Measurements from ENCODE around the gene USB1. TPM values are rescaled to one million over a fixed set of nuclear protein-coding genes. Genes with fewer than 3 reads are reported as not detected.

USB1 gene
- total RNA-seq, 3 donors from 2014 or later (not counting 1 experiment from before 2014, with no cell fraction given) = 64.7 to 86.0 (median 84.8) TPM

- no peaks in the 10 kb centered on the region for H3K36me3 Mint-ChIP-seq
- Histone ChIP-seq H3K9me3 (ENCODE audit: control insufficient read depth, insufficient read depth, low read length) (no peaks in the 10 kb centered on the region), H3K27ac (ENCODE audit: low read length) (no peak overlapping the region), H3K27me3 (ENCODE audit: control insufficient read depth, insufficient read depth, low read length) (no peaks in the 10 kb centered on the region), H3K4me1 (ENCODE audit: control insufficient read depth, insufficient read depth, low read length) (peaks cover 2% of the 10 kb centered on the region), H3K4me3 (ENCODE audit: low read length) (no peak overlapping the region), H3K36me3 (ENCODE audit: control insufficient read depth, insufficient read depth, low read length) (no peaks in the 10 kb centered on the region)
- H3K27ac Mint-ChIP-seq = no peak overlapping the region
- 85% methylated on average over 11 of the region's 11 CpGs for WGBS (ENCODE audit: insufficient coverage)
- DNase-seq = no peak
- no peaks in the 10 kb centered on the region for H3K27me3 Mint-ChIP-seq (ENCODE audit: low read depth in 2 of 2)
- H3K4me3 Mint-ChIP-seq = no peak overlapping the region
- no peaks in the 10 kb centered on the region for H3K4me1 Mint-ChIP-seq
- ATAC-seq = no peak
- intact Hi-C loops (cut with micrococcal nuclease) = no loop called here
- no peaks in the 10 kb centered on the region for H3K9me3 Mint-ChIP-seq
- no peak for TF ChIP-seq CTCF (IDR thresholded peaks at IDR 0.05)
These were observed 22.1 kb upstream of the USB1 start for GRCh38 chr16:57979006-57979585.

- H3K27me3 Mint-ChIP-seq (ENCODE audit: low read depth in 2 of 2) = no peaks in the 10 kb centered on the region
- H3K4me1 Mint-ChIP-seq = peaks cover 0 to 13% of the 10 kb centered on the region in 2 donors
- ATAC-seq (no peak), DNase-seq (no peak)
- H3K9me3 Mint-ChIP-seq = no peaks in the 10 kb centered on the region
- Histone ChIP-seq H3K4me3 (ENCODE audit: low read length) (no peak overlapping the region), H3K4me1 (ENCODE audit: control insufficient read depth, insufficient read depth, low read length) (peaks cover 21% of the 10 kb centered on the region), H3K36me3 (ENCODE audit: control insufficient read depth, insufficient read depth, low read length) (no peaks in the 10 kb centered on the region), H3K27ac (ENCODE audit: low read length) (no peak overlapping the region), H3K27me3 (ENCODE audit: control insufficient read depth, insufficient read depth, low read length) (no peaks in the 10 kb centered on the region), H3K9me3 (ENCODE audit: control insufficient read depth, insufficient read depth, low read length) (no peaks in the 10 kb centered on the region)
- H3K4me3 Mint-ChIP-seq = no peak overlapping the region
- 92% methylated on average over 6 of the region's 7 CpGs for WGBS (ENCODE audit: insufficient coverage)
- intact Hi-C loops (cut with micrococcal nuclease) = no loop called here
- no peak overlapping the region for H3K27ac Mint-ChIP-seq
- TF ChIP-seq CTCF (IDR thresholded peaks at IDR 0.05) = no peak
- H3K36me3 Mint-ChIP-seq = no peaks in the 10 kb centered on the region
These were observed 19.6 kb upstream of the USB1 start for GRCh38 chr16:57981636-57982035.

- Histone ChIP-seq H3K4me3 (ENCODE audit: low read length) (no peak overlapping the region), H3K36me3 (ENCODE audit: control insufficient read depth, insufficient read depth, low read length) (no peaks in the 10 kb centered on the region), H3K4me1 (ENCODE audit: control insufficient read depth, insufficient read depth, low read length) (peaks cover 21% of the 10 kb centered on the region), H3K9me3 (ENCODE audit: control insufficient read depth, insufficient read depth, low read length) (no peaks in the 10 kb centered on the region), H3K27me3 (ENCODE audit: control insufficient read depth, insufficient read depth, low read length) (no peaks in the 10 kb centered on the region), H3K27ac (ENCODE audit: low read length) (no peak overlapping the region)
- Mint-ChIP-seq H3K27ac (no peak overlapping the region), H3K36me3 (no peaks in the 10 kb centered on the region), H3K27me3 (ENCODE audit: low read depth in 2 of 2) (no peaks in the 10 kb centered on the region), H3K4me1 (peaks cover 0 to 13% of the 10 kb centered on the region in 2 donors), H3K4me3 (no peak overlapping the region), H3K9me3 (no peaks in the 10 kb centered on the region)
- TF ChIP-seq CTCF (IDR thresholded peaks at IDR 0.05) = no peak
- no peak for ATAC-seq
- intact Hi-C loops (cut with micrococcal nuclease) = no loop called here
- DNase-seq = no peak
- WGBS (ENCODE audit: insufficient coverage) = 92% methylated on average over 2 of the region's 5 CpGs
These were observed 18.8 kb upstream of the USB1 start for GRCh38 chr16:57982385-57982784.
